Esophagus squamous epithelium (tissue), 5 donors: ENCODE data around the gene CFAP20DC. TPM values are rescaled to one million over a fixed set of nuclear protein-coding genes. Genes with fewer than 3 reads are reported as not detected.
"Not testable (repeated sequence)": the region's sequence is repeated elsewhere in the genome, so short reads cannot be mapped to it uniquely, and the experiment has no call there.

ENCODE experiments used
- DNase-seq: peaks from one replicate; lab custom pipeline; 2025; lab: John Stamatoyannopoulos, UW
- H3K27ac ChIP-seq, 4 donors: fragments of 200-600 bp; sonication (generic); one replicate each; pipeline ENCODE4 v1.5.1; 2016 to 2019; ENCODE audit warnings: mild to moderate bottlenecking in 1 of 4
- H3K27me3 ChIP-seq, 4 donors: fragments of 200-600 bp; sonication (generic); 1 replicate in 3 of 4; 2 replicates in 1 of 4; pipeline versions ENCODE4 v1.5.1 to v1.6.0; 2017 to 2021; ENCODE audit warnings: antibody characterized with exemption in 1 of 4
- H3K36me3 ChIP-seq, 3 donors: fragments of 200-600 bp; sonication (generic); one replicate each; pipeline ENCODE4 v1.5.1; 2016 to 2019
- H3K4me1 ChIP-seq, 3 donors: fragments of 200-600 bp; sonication (generic); one replicate each; pipeline ENCODE4 v1.5.1; 2017 to 2019
- H3K4me3 ChIP-seq, 4 donors: fragments of 200-600 bp; sonication (generic); 1 replicate in 3 of 4; 2 replicates in 1 of 4; pipeline ENCODE4 v1.5.1; 2016 to 2019; ENCODE audit warnings: mild to moderate bottlenecking in 2 of 4, moderate library complexity in 1 of 4
- H3K9me3 ChIP-seq, 3 donors: fragments of 200-600 bp; sonication (generic); one replicate each; pipeline ENCODE4 v1.5.1; 2016 to 2019
- CTCF ChIP-seq, 6 experiments: fragments of 450-650 bp in 4 of 6; fragments of 200-600 bp in 2 of 6; sonication (generic) in 2 of 6; IDR thresholded peaks; one replicate each; pipeline ENCODE4 v1.5.1; 2016 to 2019; ENCODE audit warnings: antibody characterized with exemption in 6 of 6, mild to moderate bottlenecking in 4 of 6, moderate library complexity in 4 of 6
- POLR2A ChIP-seq, 4 donors: fragments of 450-650 bp; IDR thresholded peaks; one replicate each; pipeline ENCODE4 v1.6.1; 2017; ENCODE audit warnings: antibody characterized with exemption in 4 of 4, mild to moderate bottlenecking in 4 of 4, moderate library complexity in 3 of 4
- WGBS, 2 donors: methylation state at CpG; one replicate each; pipeline ENCODE4 v1.1.5; 2018; 5-methylcytosine and 5-hydroxymethylcytosine counted together
- intact Hi-C: fragments of 100-400 bp; cut with DNase I; formaldehyde crosslinking; loops from one replicate; pipeline ENCODE4 v1.15.0; 2022
- total RNA-seq, 4 donors: library from RNA; depleted of rRNA; stranded (reverse); fragments of >200 nt; gene quantifications; one replicate each; pipeline ENCODE4 v1.1.0, GENCODE V29; 2016
- donor health status: DM: yes; HTN: yes; CAD: no.

CFAP20DC gene
- total RNA-seq, 4 donors from 2014 or later: 9.8 to 15.5 (median 10.8) TPM

DNA sequence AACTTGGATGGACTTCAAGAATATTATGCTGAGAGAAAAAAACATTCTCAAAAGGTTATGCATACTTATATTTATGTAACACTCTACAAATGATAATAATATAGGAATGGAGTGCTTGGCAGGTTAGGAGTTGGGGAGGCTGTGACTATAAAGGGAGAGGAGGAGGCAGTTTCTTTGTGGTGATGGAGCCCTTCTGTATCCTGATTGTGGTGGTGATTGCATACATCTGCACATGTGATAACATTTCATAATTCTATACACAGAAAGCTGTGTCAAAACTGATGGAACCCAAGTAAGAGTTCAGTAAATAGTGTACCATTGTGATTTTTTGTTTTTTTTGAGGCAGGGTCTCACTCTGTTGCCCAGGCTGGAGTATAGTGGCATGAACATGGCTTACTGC is 351.6 kb downstream of the CFAP20DC start:
- no peak for DNase-seq
- H3K27ac ChIP-seq: no peak overlapping the region

GRCh38 chr3:58697561-58697960 is 352.3 kb downstream of the CFAP20DC start:
- no peak overlapping the region for H3K27ac ChIP-seq
- H3K27me3 ChIP-seq: no peaks in the 10 kb centered on the region
- no peak for DNase-seq
- no peaks in the 10 kb centered on the region for H3K4me1 ChIP-seq
- TF ChIP-seq CTCF (IDR thresholded peaks at IDR 0.05) (no peak), POLR2A (IDR thresholded peaks at IDR 0.05) (no peak)
- no peaks in the 10 kb centered on the region for H3K36me3 ChIP-seq
- intact Hi-C loops: no loop called here
- H3K9me3 ChIP-seq: no peaks in the 10 kb centered on the region
- H3K4me3 ChIP-seq: no peak overlapping the region

More for the DNA sequence above, 351.6 kb downstream of the CFAP20DC start:
- Histone ChIP-seq H3K27me3 (no peaks in the 10 kb centered on the region), H3K36me3 (no peaks in the 10 kb centered on the region), H3K4me3 (no peak overlapping the region), H3K9me3 (no peaks in the 10 kb centered on the region), H3K4me1 (no peaks in the 10 kb centered on the region)
- no peak for TF ChIP-seq CTCF (IDR thresholded peaks at IDR 0.05)
- TF ChIP-seq POLR2A (IDR thresholded peaks at IDR 0.05): no peak
- intact Hi-C loops: no loop called here

GRCh38 chr3:58696813-58697212 is 353.0 kb downstream of the CFAP20DC start:
- H3K4me1 ChIP-seq, H3K9me3 ChIP-seq, H3K4me3 ChIP-seq, intact Hi-C loops, H3K36me3 ChIP-seq, H3K27ac ChIP-seq, DNase-seq, H3K27me3 ChIP-seq: not testable (repeated sequence)
- WGBS, 2 donors: 73 to 79% methylated on average over 3 of the region's 3 CpGs

GRCh38 chr3:58696093-58696492 is 353.7 kb downstream of the CFAP20DC start:
- no peaks in the 10 kb centered on the region for H3K36me3 ChIP-seq
- H3K27me3 ChIP-seq: no peaks in the 10 kb centered on the region
- peaks cover 0 to 11% (median 6%) of the 10 kb centered on the region in 3 donors for H3K9me3 ChIP-seq
- no peak for TF ChIP-seq CTCF (IDR thresholded peaks at IDR 0.05)
- TF ChIP-seq POLR2A (IDR thresholded peaks at IDR 0.05): no peak
- H3K27ac ChIP-seq: no peak overlapping the region
- DNase-seq: no peak
- no peak overlapping the region for H3K4me3 ChIP-seq
- intact Hi-C loops: no loop called here
- no peaks in the 10 kb centered on the region for H3K4me1 ChIP-seq
- WGBS, 2 donors: 44 to 62% methylated on average over 1 of the region's 1 CpG

DNA sequence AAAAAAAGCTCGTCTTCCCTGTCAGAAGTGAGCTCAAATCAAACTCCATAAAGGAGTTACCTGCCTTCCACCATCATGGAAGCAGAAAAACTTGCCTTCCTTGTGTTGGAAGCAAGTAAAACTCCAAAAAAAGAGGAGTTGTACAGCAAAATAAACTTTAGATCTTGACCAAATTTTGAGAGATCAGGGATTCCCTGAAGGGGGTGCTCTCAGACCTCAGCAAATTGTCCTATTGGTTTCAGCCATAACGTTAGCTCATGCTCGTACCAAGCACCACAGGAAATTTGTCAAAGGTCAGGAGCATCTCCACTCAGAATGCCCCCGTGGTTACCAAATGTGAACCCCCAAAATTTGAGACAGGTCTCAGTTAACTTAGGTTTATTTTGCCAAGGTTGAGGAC is 354.5 kb downstream of the CFAP20DC start:
- H3K27ac ChIP-seq, H3K36me3 ChIP-seq, H3K4me3 ChIP-seq, H3K4me1 ChIP-seq, H3K27me3 ChIP-seq, intact Hi-C loops, DNase-seq: not testable (repeated sequence)
- 62 to 92% methylated on average over 3 to 4 of the region's 4 CpGs for WGBS, 2 donors
- peaks cover 0 to 15% (median 6%) of the 10 kb centered on the region in 3 donors for H3K9me3 ChIP-seq

- no peak overlapping the region for H3K27ac ChIP-seq
- no peaks in the 10 kb centered on the region for H3K36me3 ChIP-seq
- no peak for TF ChIP-seq CTCF (IDR thresholded peaks at IDR 0.05)
- TF ChIP-seq POLR2A (IDR thresholded peaks at IDR 0.05): no peak
- H3K4me1 ChIP-seq: no peaks in the 10 kb centered on the region
- DNase-seq: no peak
- H3K9me3 ChIP-seq: peaks cover 0 to 15% (median 6%) of the 10 kb centered on the region in 3 donors
- H3K27me3 ChIP-seq: no peaks in the 10 kb centered on the region
- no peak overlapping the region for H3K4me3 ChIP-seq
- intact Hi-C loops: no loop called here
- 54 to 69% methylated on average over 6 to 7 of the region's 7 CpGs for WGBS, 2 donors
These were observed 355.6 kb downstream of the CFAP20DC start for GRCh38 chr3:58693940-58694850.
